OCI-LY7 (cell line): ENCODE data around the gene NEB.

Experiments
- CTCF ChIP-seq: fragments of 200-600 bp; sonication (generic); conservative IDR thresholded peaks from 2 replicates; pipeline ENCODE4 v1.5.1; 2014; ENCODE audit warnings: mild to moderate bottlenecking, antibody characterized with exemption, low read length, moderate library complexity, mixed read lengths
- EZH2phosphoT487 ChIP-seq: fragments of 200-600 bp; sonication (generic); IDR thresholded peaks from 2 replicates; pipeline ENCODE4 v1.6.1; 2018; ENCODE audit warnings: low read depth, borderline replicate concordance, mild to moderate bottlenecking, mixed run types, antibody characterized with exemption, low read length, moderate library complexity, mixed read lengths

GRCh38 chr2:151669585-151670081 lies 64.6 kb downstream of the NEB start:
- TF ChIP-seq CTCF (no peak), EZH2phosphoT487 (no peak)
